NCI-H2227 (cell line): ENCODE measurements around the gene CLDN7.

Experiments
- DNase-seq: peaks from one replicate; lab custom pipeline; 2025; ENCODE audit not compliant: unreplicated experiment; lab: John Stamatoyannopoulos, UW

CLDN7 gene

DNA sequence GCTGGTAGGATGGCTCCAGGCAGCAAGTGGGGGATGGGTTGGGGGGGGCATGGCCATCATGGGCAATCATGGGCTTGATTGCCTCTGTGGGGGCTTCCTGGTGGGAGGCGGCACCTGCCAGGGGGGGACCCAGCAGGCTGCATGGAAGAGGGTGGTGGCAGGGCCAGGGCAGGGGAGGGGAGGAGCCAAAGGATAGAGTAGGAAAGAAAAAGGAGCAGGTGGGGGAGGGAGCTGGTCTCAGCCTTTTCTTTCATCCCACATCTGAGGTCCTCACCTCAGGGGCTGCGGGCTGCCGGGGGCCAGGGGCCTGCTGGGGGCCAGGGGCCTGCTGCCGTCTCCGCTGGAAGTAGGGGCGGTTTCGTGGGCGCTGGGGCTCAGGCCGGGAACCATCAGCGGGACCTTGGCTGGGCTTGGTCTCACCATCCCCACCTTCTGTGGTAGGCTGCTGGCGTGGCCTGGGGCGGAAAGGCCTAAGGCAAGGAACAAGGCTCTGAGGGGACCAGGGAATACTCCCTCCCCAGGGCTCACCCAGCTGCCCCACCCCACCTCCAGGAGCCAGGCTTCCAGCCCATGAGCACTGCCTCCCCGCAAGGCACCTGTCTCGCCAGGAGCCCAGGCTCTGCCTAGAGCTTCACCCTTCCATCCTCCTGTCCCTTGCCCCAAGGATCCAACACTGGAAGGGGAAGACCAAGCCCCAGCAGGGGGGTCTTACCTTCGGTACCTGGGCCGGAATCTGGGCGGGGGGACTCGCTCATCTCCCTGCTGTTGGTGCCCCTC, 27.2 kb upstream of the CLDN7 start:
- no peak for DNase-seq

- DNase-seq, result no peak
These were observed 23.4 kb upstream of the CLDN7 start for GRCh38 chr17:7285679-7286078.

DNA sequence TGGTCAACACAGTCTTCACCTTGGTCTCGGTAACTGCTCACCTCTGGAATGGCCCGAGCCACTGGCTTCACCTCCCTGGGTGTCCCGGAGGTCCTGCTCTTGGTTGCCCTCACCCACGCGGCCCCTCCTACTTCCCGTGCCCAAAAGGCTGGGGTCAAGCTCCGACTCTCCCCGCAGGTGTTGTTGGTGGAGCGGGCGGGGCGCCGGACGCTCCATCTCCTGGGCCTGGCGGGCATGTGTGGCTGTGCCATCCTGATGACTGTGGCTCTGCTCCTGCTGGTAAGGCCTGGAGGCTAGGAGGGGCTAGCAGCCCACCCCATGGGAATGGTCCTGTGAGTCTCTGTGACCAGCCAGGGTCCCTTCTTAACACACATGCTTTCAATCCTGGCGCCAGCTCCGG, 22.6 kb upstream of the CLDN7 start:
- DNase-seq, result no peak

DNA sequence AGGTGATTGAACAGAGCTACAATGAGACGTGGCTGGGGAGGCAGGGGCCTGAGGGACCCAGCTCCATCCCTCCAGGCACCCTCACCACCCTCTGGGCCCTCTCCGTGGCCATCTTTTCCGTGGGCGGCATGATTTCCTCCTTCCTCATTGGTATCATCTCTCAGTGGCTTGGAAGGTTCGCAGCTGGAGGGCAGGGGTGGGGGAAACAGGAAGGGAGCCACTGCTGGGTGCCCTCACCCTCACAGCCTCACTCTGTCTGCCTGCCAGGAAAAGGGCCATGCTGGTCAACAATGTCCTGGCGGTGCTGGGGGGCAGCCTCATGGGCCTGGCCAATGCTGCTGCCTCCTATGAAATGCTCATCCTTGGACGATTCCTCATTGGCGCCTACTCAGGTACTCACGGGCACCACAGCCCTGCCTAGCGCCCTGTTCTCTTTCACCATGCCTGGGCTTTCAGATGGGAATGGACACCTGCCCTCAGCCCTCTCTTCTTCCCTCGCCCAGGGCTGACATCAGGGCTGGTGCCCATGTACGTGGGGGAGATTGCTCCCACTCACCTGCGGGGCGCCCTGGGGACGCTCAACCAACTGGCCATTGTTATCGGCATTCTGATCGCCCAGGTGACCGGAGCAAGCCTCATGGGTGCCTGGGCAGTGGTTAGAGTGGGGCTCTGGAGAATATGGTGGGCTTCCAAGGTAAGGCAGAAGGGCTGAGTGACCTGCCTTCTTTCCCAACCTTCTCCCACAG, 21.4 kb upstream of the CLDN7 start:
- DNase-seq, result no peak

GRCh38 chr17:7282752-7283321, 20.6 kb upstream of the CLDN7 start:
- no peak for DNase-seq

DNA sequence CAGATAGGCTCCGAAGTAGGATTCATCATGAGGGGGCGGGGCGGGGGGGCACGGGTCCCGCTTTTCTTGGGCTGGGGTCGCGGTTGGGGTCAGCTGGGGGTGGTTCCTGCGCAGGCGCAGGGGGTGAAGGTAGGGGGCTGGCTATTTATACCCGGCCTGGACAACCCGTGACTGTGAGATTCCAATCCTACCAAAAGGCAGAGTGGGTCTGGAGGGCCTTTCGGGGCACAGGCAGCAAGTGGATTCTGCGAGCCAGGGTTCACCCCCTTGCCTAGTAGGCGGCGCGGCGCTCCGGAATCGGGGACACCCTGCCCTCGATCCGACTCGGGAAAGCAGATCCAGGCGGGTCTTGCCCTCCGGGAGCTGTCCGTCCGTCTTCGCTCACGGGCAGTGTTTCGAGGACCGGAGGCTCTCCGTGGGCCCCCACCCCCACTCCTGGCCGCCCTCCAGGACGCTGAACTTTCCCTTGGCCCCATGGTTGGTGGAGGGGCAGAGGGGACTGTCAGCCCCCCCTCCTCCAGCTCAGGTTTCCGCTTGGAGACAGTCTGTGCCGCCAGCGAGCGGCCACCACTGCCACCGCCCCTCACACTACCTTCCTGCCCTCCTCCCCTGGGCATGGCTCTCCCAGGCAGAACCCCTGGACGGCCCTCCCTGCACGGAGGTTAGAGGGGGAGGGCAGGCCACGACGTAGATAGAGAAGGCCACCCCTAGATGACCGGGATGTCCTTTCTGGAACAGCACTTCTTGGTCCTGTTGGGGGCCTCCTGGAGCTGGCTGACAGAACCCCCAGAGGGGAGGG, 19.9 kb upstream of the CLDN7 start:
- DNase-seq, result no peak

- peak; percentile 96 for DNase-seq
These were observed 19.0 kb upstream of the CLDN7 start, which contains the start of gene SLC2A4 for GRCh38 chr17:7281074-7281952. Gene SLC2A4 (plus strand): TSS chr17:7281718. CDS start chr17:7281935, 217 bp downstream.

- peak; percentile 80 for DNase-seq
These were observed 18.3 kb upstream of the CLDN7 start for GRCh38 chr17:7280519-7281073.

GRCh38 chr17:7279448-7279847, 17.2 kb upstream of the CLDN7 start:
- DNase-seq, result no peak

GRCh38 chr17:7266784-7267183, 4.5 kb upstream of the CLDN7 start:
- DNase-seq, result no peak

GRCh38 chr17:7263801-7264078, 1.5 kb upstream of the CLDN7 start:
- DNase-seq, result peak; percentile 6

DNA sequence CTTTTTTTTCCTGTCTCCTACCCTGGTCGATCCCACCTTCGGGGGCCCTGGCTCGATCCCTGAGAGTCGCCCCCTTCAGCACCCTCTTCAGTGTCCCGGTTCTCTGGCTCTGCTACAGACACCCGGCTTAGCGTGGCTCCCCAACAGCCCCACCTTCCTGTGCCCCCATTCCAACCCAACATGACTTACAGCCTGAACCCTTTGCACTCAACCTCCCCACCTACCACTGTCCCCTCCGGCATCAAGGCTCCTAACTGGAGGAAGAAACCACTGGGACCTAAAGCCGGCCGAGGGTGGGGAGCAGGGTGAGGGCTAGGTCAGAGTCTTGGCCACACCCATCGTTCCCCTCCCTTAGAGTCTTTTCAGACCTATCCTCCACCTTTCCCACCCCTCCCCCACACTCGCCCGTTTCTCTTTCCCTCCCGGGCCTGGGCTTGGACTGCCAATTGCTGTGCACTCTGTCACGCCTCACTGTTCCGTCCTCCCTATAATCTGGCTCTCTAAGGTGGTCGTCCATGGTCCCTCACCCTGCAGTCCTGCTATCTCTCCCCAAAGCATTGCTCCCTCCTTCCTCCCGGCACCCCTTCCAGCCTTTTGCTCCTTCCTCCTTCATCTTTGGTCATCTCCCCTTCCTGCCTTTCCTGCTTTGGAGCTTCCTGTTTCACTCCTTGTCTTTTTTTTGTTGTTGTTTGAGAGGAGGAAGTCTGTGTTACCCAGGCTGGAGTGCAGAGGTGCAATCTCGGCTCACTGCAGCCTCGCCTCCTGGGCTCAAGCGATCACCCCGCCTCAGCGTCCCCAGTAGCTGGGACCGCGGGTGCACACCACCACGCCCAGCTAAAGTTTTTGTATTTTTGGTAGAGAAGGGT, 890 bp upstream of the CLDN7 start:
- DNase-seq, result peak; percentile 10

DNA sequence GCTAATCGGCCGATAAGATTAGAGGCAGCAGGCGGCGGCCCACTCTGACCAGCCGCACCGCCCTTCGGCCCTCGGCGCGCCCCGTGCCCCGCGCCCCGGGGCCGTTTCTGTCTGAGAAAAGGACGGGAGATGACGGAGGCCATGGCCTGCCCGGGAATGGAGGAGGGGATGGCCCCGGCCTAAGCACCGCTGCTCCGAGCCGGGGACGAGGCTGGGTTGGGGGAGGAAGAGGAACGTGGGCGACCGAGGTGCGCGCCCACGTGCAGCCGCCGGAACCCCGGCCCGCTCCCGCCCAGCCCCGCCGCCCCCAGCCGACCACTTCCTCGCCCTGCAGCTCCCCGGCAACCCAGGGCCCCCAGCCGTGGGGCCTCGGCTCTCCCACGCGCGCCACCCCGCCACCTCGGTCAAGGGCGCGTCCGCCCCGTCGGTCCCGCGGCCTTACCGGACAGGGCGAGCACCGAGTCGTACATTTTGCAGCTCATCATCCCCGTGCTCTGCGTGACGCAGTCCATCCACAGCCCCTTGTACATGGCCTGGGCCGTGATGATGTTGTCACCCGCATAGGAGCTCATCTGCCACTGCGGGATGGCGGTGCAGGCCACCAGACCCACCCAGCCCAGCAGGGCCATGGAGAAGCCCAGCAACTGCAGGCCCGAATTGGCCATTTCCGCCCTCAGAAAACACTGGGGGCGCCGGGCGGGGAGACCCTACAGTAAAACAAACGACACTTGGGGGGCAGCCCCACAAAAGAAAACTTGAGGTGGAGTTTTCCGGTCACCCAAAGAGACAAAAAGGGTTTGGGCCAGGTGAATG, 693 bp downstream of the CLDN7 start:
- no peak for DNase-seq

- DNase-seq, result no peak
These were observed 1.5 kb downstream of the CLDN7 start for GRCh38 chr17:7260651-7261378.

DNA sequence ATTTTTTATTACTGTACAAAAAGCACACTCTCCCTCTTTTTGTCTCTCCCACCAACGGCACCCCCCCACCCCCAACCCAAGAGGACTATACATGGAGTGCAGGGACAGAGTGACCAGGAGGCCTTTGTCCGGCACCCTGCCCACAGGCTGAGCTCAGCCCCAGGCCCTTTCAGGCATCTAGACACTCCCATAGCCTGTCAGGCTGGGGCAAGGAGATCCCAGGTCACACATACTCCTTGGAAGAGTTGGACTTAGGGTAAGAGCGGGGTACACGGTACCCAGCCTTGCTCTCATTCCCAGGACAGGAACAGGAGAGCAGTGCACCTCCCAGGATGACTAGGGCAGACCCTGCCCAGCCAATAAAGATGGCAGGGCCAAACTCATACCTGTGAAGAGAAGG, 2.1 kb downstream of the CLDN7 start:
- DNase-seq, result no peak

- no peak for DNase-seq
These were observed 2.8 kb downstream of the CLDN7 start for GRCh38 chr17:7259555-7259889.

GRCh38 chr17:7258731-7259554, 3.3 kb downstream of the CLDN7 start:
- no peak for DNase-seq
